Right hindlimb (tissue), 1 donor: ENCODE results near the gene DYTN.
A peak's percentile ranks its signal among the peaks of the same experiment; 100 is the strongest.

ENCODE experiments used
- DNase-seq: peaks from one replicate; pipeline ENCODE4 v3.0.0-alpha.2; 2018

DYTN gene

DNA sequence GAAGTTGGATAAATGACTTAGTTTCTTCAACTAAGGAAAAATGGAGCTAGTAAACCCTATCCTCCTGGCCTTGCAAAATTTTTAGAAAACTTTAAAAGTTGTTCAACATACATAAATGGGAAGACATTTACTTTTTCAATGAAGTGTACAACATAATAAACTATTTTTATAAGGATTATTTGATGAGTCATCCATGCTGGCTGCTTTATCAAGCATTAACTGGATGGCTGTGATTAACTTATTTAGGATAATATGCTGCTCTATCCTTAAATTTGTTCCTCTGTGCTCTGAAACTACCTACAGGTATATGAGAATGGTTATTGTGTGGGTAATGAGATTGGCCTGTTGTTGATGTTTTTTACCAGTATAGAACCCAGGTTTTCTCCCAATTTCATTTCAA lies 21.3 kb downstream of the DYTN start:
- no peak for DNase-seq

DNA sequence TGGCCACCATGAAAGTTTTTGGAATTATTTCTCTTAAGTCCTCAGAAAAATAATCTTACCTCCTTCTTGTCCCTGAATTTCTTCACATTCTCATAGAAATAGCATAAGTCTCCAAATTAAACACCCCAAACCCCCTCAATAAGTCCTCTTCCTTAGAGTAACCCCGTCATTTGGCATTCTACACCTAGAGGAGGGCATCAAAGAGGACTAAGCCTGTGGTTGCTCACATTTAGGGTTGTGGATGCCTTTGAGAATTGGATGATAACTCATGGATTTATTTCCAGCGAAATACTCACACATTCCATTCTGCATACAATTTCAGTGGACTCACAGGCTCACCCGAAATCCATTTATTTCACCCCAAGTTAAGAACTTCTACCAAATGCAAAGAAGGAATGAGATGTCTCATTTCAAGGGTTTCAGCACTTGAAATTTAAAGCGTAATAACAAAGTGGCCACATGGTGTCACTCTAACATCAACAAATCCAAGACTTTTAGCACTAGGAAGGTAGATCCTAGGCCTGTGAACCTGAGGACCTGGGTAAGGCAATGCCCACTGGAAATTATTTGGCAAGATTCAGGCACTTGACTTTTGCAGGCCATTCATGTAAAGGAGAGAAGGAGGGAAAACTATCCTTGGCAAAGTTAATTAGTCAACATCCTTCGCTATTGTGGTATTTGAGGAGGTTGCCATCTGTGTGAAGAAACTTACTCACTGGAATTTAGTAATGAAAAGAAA lies 24.6 kb downstream of the DYTN start:
- DNase-seq = no peak

- no peak for DNase-seq
Observed at GRCh38 chr2:206692971-206693370, 25.2 kb downstream of the DYTN start.

DNA sequence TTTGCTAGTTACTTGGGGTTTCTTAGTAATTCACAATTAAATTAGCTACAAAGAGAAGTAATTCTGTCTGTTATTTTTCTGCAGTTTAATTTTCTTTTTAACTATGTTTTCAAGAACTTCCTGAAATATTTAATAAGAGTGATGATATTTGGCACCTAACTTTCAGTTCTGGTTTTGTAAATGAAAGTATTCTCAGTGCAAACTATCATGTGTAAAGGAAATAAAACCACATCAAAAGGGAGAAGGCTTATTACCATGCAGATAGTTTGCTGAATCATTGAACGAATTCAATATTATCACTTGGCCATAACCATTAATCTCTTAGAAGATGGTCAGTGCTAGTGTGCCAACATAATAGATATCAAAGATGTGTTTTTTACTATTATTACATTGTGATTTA lies 29.2 kb downstream of the DYTN start:
- no peak for DNase-seq

GRCh38 chr2:206688453-206688852 lies 29.7 kb downstream of the DYTN start:
- no peak for DNase-seq

DNA sequence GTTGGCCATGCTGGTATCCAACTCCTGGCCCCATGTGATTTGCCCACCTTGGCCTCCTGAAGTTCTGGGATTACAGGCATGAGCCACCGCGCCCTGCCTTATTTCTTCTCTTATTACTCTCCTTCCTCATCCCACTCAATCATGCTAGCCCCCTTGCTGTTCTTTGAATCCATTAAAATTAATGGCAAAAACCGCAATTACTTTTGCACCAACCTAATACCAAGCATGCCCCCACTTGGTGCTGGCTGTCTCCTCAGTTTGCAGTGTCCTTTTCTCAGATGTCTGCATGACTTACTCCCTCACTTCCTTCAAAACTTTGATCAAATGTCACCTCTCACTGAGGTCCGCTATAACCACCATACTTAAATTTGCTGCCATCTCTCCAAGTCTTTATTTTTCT lies 34.6 kb downstream of the DYTN start:
- no peak for DNase-seq

GRCh38 chr2:206670531-206671319 lies 47.5 kb downstream of the DYTN start:
- no peak for DNase-seq

GRCh38 chr2:206665251-206665650 lies 52.9 kb downstream of the DYTN start:
- DNase-seq = no peak

- DNase-seq = no peak
Observed at GRCh38 chr2:206657087-206657486, 61.1 kb downstream of the DYTN start.

DNA sequence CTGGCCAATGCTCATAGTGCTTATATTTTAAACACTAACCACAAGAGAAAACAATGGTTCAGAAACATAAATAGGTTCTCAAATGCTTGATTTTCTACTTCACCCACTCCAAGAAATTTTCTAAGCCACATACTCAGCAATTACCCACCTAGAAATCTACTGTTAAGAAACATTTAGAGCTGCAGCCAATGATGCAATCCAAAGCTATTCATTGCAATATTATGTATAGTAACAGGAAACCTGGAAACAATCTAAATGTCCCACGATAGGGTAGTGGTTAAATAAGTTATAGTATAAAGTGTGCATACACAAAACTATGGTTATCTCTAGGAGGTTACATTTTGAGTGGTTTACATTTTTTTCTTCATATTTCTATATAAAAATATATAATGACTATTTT lies 70.2 kb downstream of the DYTN start:
- DNase-seq = no peak

DNA sequence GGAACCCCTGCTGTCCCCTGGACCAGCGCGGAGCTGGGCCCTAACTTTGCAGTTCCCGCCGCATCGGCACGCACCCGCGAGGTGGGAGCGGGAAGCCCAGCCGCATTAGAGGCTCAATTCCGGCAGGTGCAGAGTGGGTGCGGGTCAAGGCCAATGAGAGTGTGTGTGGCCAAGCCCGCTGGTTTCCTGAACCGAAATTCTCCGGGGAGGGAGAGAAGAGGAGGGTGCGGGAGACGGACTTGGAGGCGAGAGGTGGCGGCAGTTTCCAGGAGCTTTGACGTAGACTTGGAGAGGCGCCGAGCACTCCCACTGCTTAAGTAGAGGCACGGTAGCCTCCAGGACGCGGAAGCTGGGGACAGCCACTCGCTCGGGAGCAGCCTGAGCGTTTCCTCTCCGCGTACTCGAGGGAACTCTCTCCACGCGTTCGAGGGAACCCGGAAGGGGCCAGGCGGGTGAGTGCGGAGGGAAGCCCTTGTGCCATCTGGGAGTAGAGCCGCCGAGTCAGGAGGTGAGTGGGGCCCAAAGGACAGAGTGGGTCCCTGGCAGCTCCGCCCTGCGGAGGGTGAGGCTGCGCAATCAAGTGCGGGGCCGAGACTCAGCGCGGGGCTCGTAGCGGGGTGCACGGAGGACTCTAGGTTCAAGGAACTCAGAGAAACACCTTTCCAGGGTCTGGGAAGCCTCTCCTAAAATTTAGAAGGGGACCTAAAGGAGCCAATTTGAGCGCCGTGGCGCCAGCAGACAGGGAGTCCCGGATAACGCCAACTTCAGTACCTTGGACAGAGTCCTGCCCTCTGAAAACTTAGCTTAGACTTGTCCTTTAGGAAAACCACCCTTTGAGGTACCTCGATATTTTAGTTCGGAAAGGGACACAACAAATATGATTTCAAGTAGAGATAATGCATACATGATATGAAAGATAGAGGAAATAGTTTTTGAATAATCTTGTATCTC lies 75.8 kb downstream of the DYTN start, which contains the start of gene FAM237A:
Gene FAM237A, plus strand, starts transcription at position 413 of the 951 bp plus-strand sequence. CDS start 1,750 bp downstream, outside the sequence.
- DNase-seq = peak; percentile 55

- DNase-seq = no peak
Observed at GRCh38 chr2:206641226-206641625, 77.0 kb downstream of the DYTN start.

- no peak for DNase-seq
Observed at GRCh38 chr2:206639636-206640035, 78.6 kb downstream of the DYTN start.

DNA sequence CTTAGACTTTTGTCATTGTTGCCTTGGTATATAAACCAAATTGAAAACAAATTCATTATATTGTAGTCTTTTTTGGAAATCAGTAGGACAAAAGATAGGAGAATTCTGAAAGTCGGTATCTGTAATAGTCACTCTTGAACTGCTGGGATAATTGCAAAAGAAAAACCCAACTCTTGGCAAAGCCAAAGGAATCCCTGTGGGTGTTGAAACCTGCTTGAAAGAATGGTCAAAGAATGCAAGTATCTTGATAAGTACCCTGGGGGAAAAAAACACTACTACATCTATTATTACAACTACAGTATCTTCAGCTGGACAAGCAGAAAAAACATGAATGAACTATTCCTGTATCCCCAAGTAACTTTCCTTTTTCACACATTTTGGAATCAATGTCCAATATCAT lies 83.2 kb downstream of the DYTN start:
- DNase-seq = no peak

GRCh38 chr2:206631340-206631739 lies 86.9 kb downstream of the DYTN start:
- no peak for DNase-seq

DNA sequence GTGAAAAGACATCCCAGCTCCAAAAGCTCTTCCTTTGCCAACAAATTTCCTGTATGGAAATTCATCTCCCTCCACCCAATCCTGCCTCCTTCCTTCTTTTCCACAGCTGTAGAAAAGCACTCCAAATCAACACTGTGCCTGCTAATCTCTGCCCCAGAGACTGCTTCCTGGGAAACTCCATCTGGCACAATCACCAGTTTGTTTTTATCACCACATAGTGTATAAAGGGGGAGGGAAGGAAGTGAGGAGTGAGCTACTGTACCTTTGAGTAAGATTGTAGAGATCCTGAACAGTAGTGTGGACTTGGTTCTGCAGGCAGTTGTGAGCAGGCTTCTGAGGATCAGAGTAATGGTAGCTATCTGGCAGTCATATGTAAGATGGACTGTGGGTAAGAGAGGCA lies 90.6 kb downstream of the DYTN start:
- DNase-seq = no peak

GRCh38 chr2:206626108-206626507 lies 92.1 kb downstream of the DYTN start:
- no peak for DNase-seq

DNA sequence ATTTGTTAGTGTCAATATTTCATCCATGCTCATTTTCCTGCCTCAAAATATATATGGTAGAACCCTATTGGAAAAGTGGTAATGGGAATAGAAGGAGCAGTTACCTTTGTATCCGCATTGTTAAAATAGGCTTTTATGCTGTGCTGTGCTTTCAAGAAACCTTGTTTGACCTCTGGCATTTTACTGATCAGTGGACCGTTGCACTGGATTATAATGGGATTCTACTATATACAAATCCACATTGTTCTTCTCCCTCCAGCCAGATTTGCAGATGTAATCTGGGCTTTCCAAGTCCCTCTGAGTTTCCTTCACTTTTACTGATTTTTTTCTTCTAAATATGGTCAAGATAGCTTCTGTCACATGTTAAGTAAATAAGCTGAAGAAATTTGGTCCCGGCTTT lies 99.2 kb downstream of the DYTN start:
- DNase-seq = no peak

DNA sequence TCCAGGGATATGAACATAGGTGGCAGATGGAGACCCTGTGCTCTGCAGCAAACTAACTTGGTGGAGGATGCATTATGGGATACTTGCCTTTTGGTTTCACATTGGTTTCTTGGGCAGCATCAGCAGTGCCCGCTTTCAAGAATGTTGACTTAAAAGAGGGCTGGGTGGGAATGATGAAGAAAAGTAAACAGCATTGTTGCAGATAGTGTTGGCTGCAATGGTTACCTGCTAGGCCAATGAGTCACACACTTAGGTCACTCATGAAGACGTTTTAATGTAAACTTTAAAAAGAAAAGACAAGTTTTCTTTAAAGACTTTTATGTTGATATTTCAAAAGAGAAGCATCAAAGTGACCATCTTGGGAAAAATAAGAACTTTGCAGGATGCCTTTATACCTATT lies 102.0 kb downstream of the DYTN start:
- no peak for DNase-seq

GRCh38 chr2:206615417-206616089 lies 102.6 kb downstream of the DYTN start:
- no peak for DNase-seq

GRCh38 chr2:206614811-206615210 lies 103.4 kb downstream of the DYTN start:
- DNase-seq = no peak

GRCh38 chr2:206611736-206612135 lies 106.5 kb downstream of the DYTN start:
- no peak for DNase-seq

- no peak for DNase-seq
Observed at GRCh38 chr2:206611191-206611590, 107.0 kb downstream of the DYTN start.
